HG02840 (cell line): ENCODE measurements around the gene SOX14.

ENCODE experiments used
- ATAC-seq: cut with Tn5 transposase; IDR thresholded peaks from one replicate; pipeline ENCODE4 v1.9.1; 2021; ENCODE audit warnings: mild to moderate bottlenecking, moderate library complexity, moderate number of reproducible peaks; ENCODE audit not compliant: unreplicated experiment, low FRiP score

Gene SOX14

GRCh38 chr3:137767538-137768360, 3.6 kb downstream of the SOX14 start:
- ATAC-seq = no peak

- ATAC-seq = no peak
Measured at GRCh38 chr3:137768361-137769321, 4.5 kb downstream of the SOX14 start.

- no peak for ATAC-seq
Measured at GRCh38 chr3:137769322-137770065, 5.4 kb downstream of the SOX14 start.

GRCh38 chr3:137770066-137770834, 6.1 kb downstream of the SOX14 start:
- no peak for ATAC-seq

- no peak for ATAC-seq
Measured at GRCh38 chr3:137770835-137771399, 6.8 kb downstream of the SOX14 start.

- no peak for ATAC-seq
Measured at GRCh38 chr3:137771401-137772213, 7.5 kb downstream of the SOX14 start.

GRCh38 chr3:137772214-137772955, 8.3 kb downstream of the SOX14 start:
- ATAC-seq = no peak

GRCh38 chr3:137778941-137779340, 14.8 kb downstream of the SOX14 start:
- no peak for ATAC-seq

GRCh38 chr3:137787529-137787928, 23.4 kb downstream of the SOX14 start:
- ATAC-seq = no peak

- ATAC-seq = no peak
Measured at GRCh38 chr3:137789236-137789635, 25.1 kb downstream of the SOX14 start.

- no peak for ATAC-seq
Measured at GRCh38 chr3:137792626-137793271, 28.6 kb downstream of the SOX14 start.

GRCh38 chr3:137796993-137797392, 32.9 kb downstream of the SOX14 start:
- ATAC-seq = no peak

- no peak for ATAC-seq
Measured at GRCh38 chr3:137803215-137803614, 39.1 kb downstream of the SOX14 start.

- ATAC-seq = no peak
Measured at GRCh38 chr3:137807998-137808397, 43.9 kb downstream of the SOX14 start.

- no peak for ATAC-seq
Measured at GRCh38 chr3:137809509-137809908, 45.4 kb downstream of the SOX14 start.

GRCh38 chr3:137812023-137812422, 47.9 kb downstream of the SOX14 start:
- ATAC-seq = no peak

GRCh38 chr3:137815251-137815650, 51.1 kb downstream of the SOX14 start:
- ATAC-seq = no peak
